Upper lobe of left lung (tissue), 4 donors: ENCODE data around the gene IRF8.
"Not testable (repeated sequence)": the region's sequence is repeated elsewhere in the genome, so short reads cannot be mapped to it uniquely, and the experiment has no call there.

ENCODE experiments used
- EP300 ChIP-seq, 4 donors: sonication (generic); formaldehyde crosslinking; IDR thresholded peaks; one replicate each; pipeline ENCODE4 v1.5.1; 2017; ENCODE audit warnings: antibody characterized with exemption in 4 of 4, control low read depth in 2 of 4
- POLR2A ChIP-seq, 4 donors: fragments of 450-650 bp; IDR thresholded peaks; one replicate each; pipeline ENCODE4 v1.5.1; 2016 to 2017; ENCODE audit warnings: antibody characterized with exemption in 4 of 4, mild to moderate bottlenecking in 2 of 4

- TF ChIP-seq POLR2A, EP300 (IDR thresholded peaks at IDR 0.05): not testable (repeated sequence)
Observed at GRCh38 chr16:85858571-85858970, 40.4 kb upstream of the IRF8 start.
